HG03432 (cell line): ENCODE data around the gene SELENOF.

ENCODE experiments used
- ATAC-seq: cut with Tn5 transposase; IDR thresholded peaks from one replicate; pipeline ENCODE4 v1.9.1; 2021; ENCODE audit warnings: mild to moderate bottlenecking, moderate library complexity; ENCODE audit not compliant: unreplicated experiment

The SELENOF gene

DNA sequence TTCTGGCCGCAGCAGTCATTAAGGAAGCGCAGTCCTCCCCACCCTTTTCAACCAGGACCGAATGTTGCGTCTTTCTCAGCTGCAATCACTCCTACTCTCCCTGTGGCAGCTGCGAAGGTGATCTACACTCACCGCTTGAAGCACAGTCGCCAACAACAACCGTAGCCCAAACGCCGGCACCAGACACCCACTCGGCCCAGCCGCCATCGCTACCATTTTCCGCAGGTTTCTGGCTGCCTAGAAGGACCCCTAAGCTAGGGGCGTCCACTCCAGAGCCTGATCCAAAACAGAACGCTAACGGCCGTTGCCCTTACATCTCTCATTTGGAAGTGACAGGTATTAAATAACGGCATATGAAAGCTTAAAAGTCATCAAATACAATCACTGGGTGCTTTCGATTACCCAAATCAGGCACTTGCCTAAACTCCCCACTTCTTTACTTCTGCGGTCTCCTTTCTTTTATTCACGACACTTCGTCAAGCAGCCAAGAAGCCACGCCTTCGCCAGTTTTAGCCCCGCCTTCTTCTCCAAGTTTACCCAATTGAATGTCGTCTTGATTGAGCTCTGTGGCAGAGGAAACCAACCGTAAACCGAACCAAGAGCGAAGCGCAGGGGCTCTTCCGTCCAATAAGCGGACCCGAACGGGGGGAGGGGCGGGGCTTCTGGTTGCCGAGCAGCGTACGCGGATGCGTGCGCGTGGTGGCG is at the start of gene SELENOF:
Gene SELENOF, minus strand, starts transcription at position 231 of the 705 bp plus-strand sequence. Its CDS starts 15 bp downstream, at position 216.
- ATAC-seq, result peak; percentile 88

DNA sequence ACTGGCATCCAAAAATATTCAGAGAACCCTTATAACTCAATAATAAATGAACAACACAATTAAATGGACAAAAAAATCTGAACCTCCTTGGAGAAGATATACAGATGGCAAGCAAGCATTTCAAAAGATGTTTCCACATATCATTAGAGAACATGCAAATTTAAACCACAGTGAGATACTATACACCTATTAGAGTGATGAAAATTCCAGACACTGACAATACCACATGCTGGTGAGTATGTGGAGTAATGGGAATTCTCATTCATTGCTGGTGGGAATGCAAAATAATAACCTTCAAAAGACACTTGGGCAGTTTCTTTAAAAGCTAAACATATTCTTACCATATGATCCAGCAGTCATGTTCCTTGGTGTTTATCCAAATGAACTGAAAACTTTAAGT is 46.6 kb upstream of the SELENOF start:
- ATAC-seq, result no peak

DNA sequence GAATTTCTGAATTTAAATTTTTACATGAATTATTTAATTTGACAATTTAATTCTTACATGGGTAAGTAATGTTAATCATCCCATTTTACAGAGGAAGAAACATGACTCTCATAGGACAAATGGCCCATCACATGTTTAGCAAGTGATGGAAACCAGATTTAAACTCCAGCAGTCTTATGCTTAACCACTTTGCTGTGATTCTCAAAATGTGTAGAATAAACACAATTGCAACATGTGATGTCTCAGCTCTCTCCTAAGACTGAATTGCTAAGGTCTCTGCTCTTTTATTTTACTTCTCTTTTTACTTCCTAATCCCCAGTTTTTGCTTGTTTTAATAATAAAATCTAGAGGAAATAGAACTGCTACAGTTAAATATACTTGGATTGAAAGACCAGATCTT is 43.3 kb upstream of the SELENOF start:
- ATAC-seq, result no peak

DNA sequence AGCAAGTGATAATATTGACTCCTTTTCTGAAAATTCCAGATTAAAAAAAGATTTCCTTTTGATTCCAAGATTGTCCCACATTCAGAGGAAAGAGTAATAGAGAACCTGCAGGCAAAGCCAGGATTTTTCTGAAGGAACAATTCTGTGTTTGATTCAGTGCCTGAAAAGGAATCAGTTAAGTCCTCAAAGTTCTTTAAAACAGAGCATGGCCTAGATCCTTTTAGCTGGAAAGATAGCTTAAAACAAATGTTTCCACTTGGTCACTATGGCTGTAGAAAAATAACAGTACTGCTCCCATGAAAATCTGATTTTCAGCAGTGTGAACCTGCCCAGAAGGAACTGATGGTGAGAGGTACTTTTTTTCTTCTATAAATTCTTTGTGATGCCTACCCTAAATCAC is 42.3 kb upstream of the SELENOF start:
- no peak for ATAC-seq

DNA sequence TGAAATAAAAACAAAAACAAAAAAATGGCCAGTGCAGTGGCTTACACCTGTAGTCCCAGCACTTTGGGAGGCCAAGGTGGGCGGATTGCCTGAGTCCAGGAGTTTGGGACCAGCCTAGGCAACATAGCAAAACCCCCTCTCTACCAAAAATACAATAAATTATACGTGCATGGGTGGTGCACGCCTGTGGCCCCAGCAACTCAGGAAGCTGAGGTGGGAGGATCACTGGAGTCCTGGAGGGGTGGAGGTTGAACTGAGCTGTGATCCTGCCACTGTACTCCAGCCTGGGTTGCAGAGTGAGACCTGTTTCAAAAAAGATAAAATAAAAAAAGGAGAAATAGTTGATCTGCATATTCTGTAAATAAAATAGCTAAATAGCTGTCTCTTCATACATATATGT is 41.8 kb upstream of the SELENOF start:
- ATAC-seq, result no peak

DNA sequence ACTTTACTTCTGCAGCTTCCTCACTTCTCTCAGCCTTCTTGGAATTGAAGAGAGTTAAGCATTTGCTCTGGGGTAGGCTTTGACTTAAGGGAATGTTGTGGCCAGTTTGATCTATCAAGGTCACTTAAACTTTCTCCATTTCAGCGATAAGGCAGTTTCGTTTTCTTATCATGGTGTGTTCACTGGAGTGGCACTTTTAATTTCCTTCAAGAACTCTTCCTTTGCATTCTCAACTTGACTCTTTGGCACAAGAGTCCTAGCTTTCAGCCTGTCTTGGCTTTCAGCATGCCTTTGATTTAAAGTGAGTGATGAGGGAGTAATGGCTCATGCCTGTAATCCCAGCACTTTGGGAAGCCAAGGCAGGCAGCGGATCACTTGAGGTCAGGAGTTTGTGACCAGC is 39.2 kb upstream of the SELENOF start:
- no peak for ATAC-seq

DNA sequence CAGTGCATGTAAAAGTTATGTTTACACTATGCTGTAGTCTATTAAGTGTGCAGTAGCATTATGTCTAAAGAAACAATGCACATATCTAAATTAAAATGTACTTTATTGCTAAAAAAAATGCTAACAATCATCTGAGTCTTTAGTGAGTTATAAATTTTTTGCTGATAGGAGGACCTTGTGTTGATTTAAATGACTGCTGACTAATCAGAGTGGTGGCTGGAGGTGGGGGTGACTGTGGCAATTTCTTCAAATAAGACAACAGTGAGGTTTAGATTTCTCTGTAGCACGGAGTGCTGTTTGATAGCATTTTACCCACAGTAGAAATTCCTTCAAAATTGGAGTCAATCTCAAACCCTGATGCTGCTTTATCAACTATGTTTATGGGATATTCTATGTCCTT is 37.5 kb upstream of the SELENOF start:
- ATAC-seq, result no peak

DNA sequence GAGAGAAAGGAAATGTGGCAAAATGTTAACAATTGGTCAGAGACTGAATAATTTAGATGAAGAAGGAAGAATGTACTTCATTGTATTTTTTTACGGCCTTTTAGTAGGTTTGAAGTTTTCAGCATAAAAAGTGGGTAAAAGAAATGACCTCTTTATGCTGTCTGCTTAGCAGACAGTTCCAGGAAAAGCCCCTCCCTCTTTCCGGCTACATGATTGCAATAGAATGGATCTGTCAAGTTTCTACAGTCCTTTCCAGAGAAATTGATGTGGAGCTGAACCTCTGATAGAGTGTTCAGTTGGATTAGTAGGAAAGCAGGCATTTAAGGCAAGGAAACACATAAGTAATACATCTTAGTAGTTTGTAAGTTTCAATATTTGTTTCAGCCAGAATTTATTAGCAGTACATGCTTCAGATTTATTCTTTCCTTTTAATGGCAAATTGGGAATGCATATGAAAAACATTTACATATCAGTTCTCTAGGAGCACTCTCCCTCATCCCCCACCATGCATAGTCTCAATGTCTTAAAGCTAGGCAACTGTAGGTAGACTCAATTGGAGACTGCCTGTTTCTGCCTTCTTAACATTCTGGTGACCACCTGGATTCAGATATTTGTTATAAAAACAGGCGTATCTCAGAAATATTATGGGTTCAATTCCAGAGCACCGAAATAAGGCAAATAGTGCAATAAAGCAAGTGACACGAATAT is 36.9 kb upstream of the SELENOF start:
- no peak for ATAC-seq

DNA sequence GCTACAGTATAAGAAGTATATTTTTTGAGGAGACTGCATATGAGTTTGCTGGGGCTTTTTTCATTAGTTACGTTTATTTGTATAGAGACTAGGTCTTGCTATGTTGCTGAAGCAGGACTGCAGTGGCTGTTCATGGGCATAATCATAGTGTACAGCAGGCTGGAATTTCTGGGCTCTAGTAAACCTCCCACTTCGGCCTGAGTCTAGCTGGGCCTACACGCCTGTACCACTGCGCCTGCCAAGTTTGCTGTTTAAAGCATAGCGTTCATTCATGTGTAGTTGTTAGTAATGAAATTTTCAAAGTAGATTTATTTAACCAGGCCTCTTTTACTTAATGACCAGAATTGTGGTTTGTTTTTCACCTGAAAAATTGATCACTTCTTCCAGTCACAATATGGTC is 34.3 kb upstream of the SELENOF start:
- no peak for ATAC-seq

DNA sequence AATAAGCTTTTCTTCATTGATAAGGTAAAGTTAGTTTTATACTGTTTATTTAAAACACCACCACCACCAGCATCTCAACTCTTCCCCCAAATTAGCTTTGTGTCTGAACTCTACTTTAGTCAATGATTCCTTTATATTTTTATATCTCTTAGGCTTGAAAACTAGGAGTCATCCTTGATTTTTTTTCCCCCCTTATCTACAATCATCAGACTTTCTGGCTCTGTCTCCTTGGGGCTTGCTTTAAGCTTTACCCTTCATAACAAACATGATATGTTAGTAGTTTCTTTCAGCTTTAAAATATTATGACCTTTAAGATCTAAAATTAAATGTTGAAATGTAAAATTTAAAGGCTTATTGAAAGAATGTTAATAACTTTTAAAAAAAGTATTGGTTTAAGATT is 28.8 kb upstream of the SELENOF start:
- ATAC-seq, result no peak

DNA sequence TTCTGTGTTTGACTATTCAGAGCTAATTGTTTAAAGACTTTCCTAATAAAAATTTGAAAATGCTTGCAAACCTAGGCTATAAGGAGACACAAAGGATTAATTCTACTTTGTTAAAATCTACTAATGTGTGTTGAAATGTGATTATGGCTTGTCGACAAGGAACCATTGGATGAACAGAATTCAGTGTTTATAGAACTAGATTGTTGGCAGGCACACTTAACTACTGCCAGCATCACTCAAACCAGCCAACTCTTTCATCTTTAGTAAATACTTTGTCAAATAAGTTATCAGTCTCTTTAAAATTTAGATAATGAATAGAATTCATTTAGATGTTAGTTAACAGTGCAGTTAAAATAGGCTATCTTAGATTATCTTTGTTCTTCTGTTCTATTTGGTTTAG is 28.1 kb upstream of the SELENOF start:
- ATAC-seq, result no peak

DNA sequence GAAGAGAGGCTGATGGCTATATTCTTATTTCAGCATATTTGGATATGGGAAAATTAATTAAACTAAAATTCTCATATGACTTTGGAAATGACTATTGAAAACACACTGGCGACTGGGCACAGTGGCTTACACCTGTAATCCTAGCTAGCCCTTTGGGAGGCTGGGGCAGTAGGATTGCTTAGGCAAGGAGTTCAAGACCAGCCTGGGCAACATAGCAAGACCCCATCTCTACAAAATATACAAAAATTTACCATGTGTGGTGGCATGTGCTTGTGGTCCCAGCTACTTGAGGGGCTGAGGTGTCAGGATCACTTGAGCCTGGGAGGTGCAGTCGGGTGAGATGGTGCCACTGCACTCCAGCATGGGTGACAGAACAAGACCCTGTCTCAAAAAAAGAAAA is 26.7 kb upstream of the SELENOF start:
- no peak for ATAC-seq

DNA sequence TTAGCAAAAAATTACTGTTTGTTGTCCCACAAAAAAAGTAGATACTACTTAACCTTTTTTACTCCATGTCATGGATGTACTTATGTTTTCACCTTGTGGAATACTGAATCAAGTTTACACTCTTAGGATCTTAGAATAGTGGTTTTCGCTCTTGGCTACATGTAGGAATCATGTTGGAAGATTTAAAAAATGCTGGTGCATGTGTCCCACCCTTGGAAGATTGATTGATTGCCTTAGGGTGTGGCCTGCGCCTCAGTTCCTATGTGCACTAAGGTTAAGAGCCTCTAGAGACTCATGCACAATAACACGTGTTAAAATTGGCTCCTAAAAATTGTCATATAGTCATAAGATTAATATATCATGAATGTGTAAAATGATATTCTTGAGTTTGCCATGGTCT is 25.5 kb upstream of the SELENOF start:
- ATAC-seq, result no peak

DNA sequence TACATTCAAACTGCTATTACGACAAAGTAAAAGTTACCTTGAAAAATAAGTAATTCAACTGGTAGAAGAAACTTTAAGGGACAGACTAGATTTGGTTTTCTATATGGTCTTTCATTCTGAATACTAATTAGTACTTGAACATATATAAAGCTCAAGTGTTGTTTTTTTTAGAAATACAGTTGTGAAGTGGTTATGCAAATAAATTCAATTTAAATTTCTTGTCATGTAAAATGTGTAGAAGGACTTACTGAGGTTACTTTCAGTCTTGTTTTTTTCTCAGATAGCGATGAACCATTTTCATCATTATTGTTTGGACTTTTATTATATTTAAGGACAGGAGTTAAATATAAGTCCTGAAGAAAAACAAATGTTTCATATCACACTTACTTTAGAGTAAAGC is 24.9 kb upstream of the SELENOF start:
- ATAC-seq, result peak; percentile 39

DNA sequence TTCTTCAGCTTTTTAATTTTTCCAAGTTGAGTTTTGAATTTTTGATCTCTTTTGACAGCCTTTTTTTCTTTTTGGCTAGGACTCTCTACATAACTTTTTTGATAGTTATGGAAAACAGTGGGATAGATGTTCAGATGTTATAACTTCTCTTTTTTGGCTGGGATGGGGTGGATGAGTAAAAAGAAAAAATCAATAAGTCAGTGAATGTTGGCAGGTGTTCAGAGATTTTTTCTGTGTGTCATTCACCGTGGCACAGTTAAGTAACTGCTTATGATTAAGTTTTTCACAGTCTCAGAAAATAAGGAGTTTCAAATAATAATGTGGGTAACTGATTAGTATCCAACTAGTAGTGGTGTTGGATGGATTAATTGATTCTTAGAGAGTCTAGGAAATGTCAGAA is 24.5 kb upstream of the SELENOF start:
- no peak for ATAC-seq

DNA sequence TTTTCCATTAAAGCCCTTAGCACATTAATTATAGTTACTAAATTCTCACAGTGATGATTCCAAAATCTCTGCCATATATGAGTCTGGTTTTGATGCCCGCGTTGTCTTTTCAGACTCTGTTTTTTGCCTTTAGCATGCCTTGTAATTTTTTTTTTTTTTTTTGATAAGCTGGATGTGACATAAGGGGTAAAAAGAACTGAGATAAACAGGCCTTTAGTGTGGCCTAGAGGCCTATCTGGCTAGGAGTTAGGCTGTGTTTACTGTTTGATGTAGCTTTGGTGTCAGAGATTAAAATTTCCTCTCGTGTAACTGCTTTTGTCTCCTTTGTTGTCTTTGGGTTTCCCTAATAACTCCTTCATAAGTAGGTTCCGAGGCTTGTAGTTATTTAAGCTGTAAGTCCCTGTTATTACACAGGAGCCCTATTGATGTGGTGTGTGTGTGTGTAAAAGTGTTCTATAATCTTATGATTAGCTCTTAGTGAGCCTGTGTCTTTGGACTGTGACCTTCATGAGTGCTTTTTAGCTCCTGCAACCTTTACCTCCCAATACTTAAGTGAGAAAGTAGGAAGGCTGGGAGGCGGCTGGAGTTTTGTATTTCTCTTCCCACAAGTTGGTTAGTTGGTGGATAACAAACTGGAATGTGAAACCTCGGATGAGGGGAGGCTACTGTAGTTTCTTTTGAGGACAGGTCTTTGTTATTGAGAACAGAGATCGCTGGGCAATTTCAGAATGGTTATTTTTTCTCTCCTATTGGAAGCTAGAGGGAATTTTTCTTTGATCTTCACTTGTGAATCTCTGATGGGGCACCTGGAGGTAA is 19.8 kb upstream of the SELENOF start:
- ATAC-seq, result no peak

DNA sequence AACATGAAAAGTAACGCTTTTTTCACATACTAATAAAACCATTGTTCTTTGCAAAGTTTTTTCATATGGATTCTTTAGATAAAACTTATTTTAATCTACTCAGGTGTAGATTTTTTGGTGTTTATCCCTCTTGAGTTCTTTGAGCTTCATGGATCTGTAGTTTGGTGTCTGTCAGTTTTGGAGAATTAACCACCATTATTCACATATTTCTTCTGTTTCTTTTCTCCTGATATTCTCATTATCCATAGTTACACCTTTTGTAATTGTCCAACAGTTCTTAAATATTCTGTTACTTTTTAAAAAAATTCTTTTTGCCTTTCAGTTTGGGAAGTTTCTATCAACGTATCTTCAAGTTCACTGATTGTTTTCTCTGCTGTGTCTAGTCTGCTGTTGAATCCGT is 19.1 kb upstream of the SELENOF start:
- ATAC-seq, result no peak

DNA sequence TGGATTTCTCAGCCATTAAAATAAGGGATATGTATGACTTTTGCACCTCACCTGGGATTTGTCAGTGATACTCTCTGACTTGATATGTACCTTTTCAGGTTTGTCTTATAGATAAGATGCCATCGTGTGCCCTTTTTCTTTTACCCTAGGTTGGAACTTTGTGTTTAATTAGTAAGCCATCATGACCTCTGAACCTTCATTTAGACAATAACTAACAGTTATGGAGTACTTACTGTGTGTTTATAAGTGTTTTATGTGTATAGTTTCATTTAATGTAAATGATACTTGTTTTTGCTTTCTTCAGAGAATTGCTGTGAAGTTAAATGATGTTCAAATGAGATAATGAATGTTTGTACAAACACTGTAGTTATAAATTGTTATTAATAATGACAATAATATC is 14.9 kb upstream of the SELENOF start:
- no peak for ATAC-seq

DNA sequence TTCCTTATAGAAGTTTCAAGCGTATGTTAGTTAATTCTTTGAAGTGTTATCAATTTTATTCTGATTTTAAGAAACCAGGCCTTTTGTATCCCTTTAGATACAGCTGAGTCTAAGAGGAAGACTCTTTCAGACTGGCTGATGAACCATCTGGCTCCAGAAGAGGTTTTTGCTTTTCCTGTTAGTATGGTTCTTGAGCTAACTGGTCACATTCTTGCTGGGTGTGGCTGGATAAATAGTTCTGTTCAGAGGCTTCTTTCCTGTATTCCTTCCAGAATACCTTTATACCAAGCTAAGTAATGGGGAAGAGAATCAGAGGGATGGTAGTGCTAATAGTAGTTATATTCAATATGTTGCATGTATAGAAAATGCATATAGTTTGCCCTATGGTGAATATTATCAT is 13.0 kb upstream of the SELENOF start:
- ATAC-seq, result no peak

DNA sequence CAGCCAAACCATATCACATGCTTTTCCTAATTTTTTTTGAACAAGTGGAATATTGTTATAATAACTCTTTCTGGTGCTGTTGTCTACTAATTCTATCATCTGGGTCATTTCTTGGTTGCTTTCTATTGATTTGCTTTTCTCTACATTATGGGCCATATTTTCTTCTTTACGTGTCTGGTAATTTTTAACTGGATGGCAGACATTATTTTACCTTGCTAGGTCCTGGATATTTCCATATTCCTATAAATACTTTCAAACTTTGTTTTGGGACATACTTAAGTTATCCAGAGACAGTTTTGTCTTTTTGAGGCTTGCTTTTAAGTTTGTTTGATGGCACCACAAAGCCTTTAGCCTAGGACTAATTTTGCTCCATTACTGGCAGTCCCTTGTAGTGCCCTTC is 11.8 kb upstream of the SELENOF start:
- ATAC-seq, result no peak

DNA sequence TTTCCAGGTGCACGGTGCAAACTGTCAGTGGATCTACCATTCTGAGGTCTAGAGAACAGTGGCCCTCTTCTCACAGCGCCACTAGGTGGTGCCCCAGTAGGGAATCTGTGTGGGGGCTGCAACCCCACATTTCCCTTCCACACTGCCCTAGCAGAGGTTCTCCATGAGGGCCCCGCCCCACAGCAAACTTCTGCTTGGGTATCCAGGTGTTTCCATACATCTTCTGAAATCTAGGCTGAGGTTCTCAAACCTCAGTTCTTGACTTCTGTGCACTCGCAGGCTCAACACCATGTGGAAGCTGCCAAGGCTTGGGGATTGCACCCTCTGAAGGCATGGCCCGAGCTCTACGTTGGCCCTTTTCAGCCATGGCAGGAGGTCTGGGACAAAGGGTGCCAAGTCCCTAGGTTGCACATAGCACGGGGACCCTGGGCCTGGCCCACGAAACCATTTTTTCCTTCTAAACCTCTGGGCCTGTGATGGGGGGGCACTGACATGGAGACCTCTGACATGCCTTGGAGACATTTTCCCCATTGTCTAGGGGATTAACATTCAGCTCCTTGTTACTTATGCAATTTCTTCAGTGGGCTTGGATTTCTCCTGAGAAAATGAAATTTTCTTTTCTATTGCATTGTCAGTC is 10.5 kb upstream of the SELENOF start:
- ATAC-seq, result no peak
